HepG2 (cell line): ENCODE results near the gene TGM1. TPM values are rescaled to one million over a fixed set of nuclear protein-coding genes. Genes with fewer than 3 reads are reported as not detected.

Experiments
- CREB1 ChIP-seq, 2 experiments: fragments of 450-650 bp in 1 of 2; IDR thresholded peaks; 2 replicates each; pipeline ENCODE4 v1.6.1; 2016 to 2017; ENCODE audit warnings: control low read depth in 1 of 2, mild to moderate bottlenecking in 1 of 2, missing compliant biosample characterization in 1 of 2, missing genetic modification characterization in 1 of 2
- HIVEP1 ChIP-seq: sonication (generic); formaldehyde crosslinking; IDR thresholded peaks from 2 replicates; pipeline ENCODE4 v1.4.0; 2020; ENCODE audit warnings: mild to moderate bottlenecking, missing genetic modification reagents
- NCOR1 ChIP-seq: fragments of 200-600 bp; sonication (generic); IDR thresholded peaks from 2 replicates; pipeline ENCODE4 v1.7.0; 2017; ENCODE audit warnings: antibody characterized with exemption, low read length, borderline replicate concordance
- NFATC3 ChIP-seq: sonication (generic); formaldehyde crosslinking; IDR thresholded peaks from 2 replicates; pipeline ENCODE4 v1.5.1; 2020; ENCODE audit warnings: mild to moderate bottlenecking, missing genetic modification reagents
- POGZ ChIP-seq: sonication (generic); formaldehyde crosslinking; IDR thresholded peaks from 2 replicates; pipeline ENCODE4 v1.4.0; 2020; ENCODE audit warnings: mild to moderate bottlenecking, missing genetic modification reagents
- RARG ChIP-seq: sonication (generic); formaldehyde crosslinking; IDR thresholded peaks from 2 replicates; pipeline ENCODE4 v1.4.0; 2020; ENCODE audit warnings: low read depth, mild to moderate bottlenecking, missing genetic modification reagents
- SAP130 ChIP-seq: IDR thresholded peaks from 2 replicates; pipeline ENCODE4 v1.6.1; 2016; ENCODE audit warnings: low read depth
- SNAI1 ChIP-seq: sonication (generic); formaldehyde crosslinking; IDR thresholded peaks from 2 replicates; pipeline ENCODE4 v1.5.0; 2020; ENCODE audit warnings: mild to moderate bottlenecking, missing genetic modification reagents, borderline replicate concordance
- SSRP1 ChIP-seq: IDR thresholded peaks from 2 replicates; pipeline ENCODE4 v1.6.1; 2016; ENCODE audit warnings: control low read depth
- ZBTB8A ChIP-seq: sonication (generic); formaldehyde crosslinking; IDR thresholded peaks from 2 replicates; pipeline ENCODE4 v1.4.0; 2020; ENCODE audit warnings: mild to moderate bottlenecking, low read depth, missing genetic modification reagents, borderline replicate concordance
- ZNF292 ChIP-seq: sonication (generic); formaldehyde crosslinking; IDR thresholded peaks from 2 replicates; pipeline ENCODE4 v1.8.1; 2022; ENCODE audit warnings: mild to moderate bottlenecking, low read depth, missing genetic modification reagents, borderline replicate concordance
- ZNF619 ChIP-seq: sonication (generic); formaldehyde crosslinking; IDR thresholded peaks from 2 replicates; pipeline ENCODE4 v1.4.0; 2020; ENCODE audit warnings: mild to moderate bottlenecking, missing genetic modification reagents
- ZNF678 ChIP-seq: sonication (generic); formaldehyde crosslinking; IDR thresholded peaks from 2 replicates; pipeline ENCODE4 v1.4.0; 2020; ENCODE audit warnings: mild to moderate bottlenecking, missing genetic modification reagents
- ZSCAN12 ChIP-seq: sonication (generic); formaldehyde crosslinking; IDR thresholded peaks from 2 replicates; pipeline ENCODE4 v1.9.0; 2021; ENCODE audit warnings: mild to moderate bottlenecking, missing genetic modification reagents
- polyA plus RNA-seq, 8 experiments: library from polyadenylated mRNA; depleted of rRNA in 3 of 8; stranded (reverse) in 7 of 8; unstranded in 1 of 8; fragments of >200 nt; fragmentation: Illumina TruSeq in 4 of 8; extraction: Trizol in 4 of 8; gene quantifications; 2 replicates each; pipeline versions ENCODE4 v1.2.1 to v1.2.3, GENCODE V29; 2011 to 2016; ENCODE audit warnings: low read depth in 4 of 8, missing spikeins in 1 of 8, mixed read lengths in 1 of 8; ENCODE audit not compliant: insufficient read depth in 1 of 8
- total RNA-seq, 5 experiments: library from RNA; depleted of rRNA; stranded (reverse); fragments of >200 nt; fragmentation: Illumina TruSeq; extraction: Trizol; gene quantifications; 2 replicates each; pipeline ENCODE4 v1.2.3, GENCODE V29; 2016; ENCODE audit warnings: low read depth in 1 of 5
- TF ChIP-seq, protein P1 (sequence below): sonication (generic); formaldehyde crosslinking; IDR thresholded peaks from 2 replicates; pipeline ENCODE4 v1.4.0; 2020; ENCODE audit warnings: mild to moderate bottlenecking, missing genetic modification reagents
- TF ChIP-seq, protein P2 (sequence below): sonication (generic); formaldehyde crosslinking; IDR thresholded peaks from 2 replicates; pipeline ENCODE4 v1.8.0; 2022; ENCODE audit warnings: missing genetic modification reagents, mild to moderate bottlenecking, inconsistent platforms, borderline replicate concordance
- TF ChIP-seq, protein P3 (sequence below), 2 experiments: IDR thresholded peaks; 2 replicates each; pipeline ENCODE4 v1.6.1; 2011 to 2012; ENCODE audit warnings: low read length in 2 of 2, borderline replicate concordance in 1 of 2, low read depth in 1 of 2, mild to moderate bottlenecking in 1 of 2, moderate library complexity in 1 of 2
- TF ChIP-seq, protein P4 (sequence below): sonication (generic); formaldehyde crosslinking; IDR thresholded peaks from 2 replicates; pipeline ENCODE4 v1.9.0; 2022; ENCODE audit warnings: low read depth, missing genetic modification reagents
- TF ChIP-seq, protein P5 (sequence below): sonication (generic); formaldehyde crosslinking; IDR thresholded peaks from 2 replicates; pipeline ENCODE4 v1.4.0; 2020; ENCODE audit warnings: missing genetic modification reagents; ENCODE audit errors: not compliant biosample characterization
- TF ChIP-seq, protein P6 (sequence below): sonication (generic); formaldehyde crosslinking; IDR thresholded peaks from 2 replicates; pipeline ENCODE4 v1.4.0; 2020; ENCODE audit warnings: mild to moderate bottlenecking, missing genetic modification reagents, borderline replicate concordance

TGM1 gene
- total and polyA plus RNA-seq, 2 of the 13 experiments (the other 11 are each of a cell fraction or from before 2014, with no cell fraction given), result 3.2 to 10.6 TPM

DNA sequence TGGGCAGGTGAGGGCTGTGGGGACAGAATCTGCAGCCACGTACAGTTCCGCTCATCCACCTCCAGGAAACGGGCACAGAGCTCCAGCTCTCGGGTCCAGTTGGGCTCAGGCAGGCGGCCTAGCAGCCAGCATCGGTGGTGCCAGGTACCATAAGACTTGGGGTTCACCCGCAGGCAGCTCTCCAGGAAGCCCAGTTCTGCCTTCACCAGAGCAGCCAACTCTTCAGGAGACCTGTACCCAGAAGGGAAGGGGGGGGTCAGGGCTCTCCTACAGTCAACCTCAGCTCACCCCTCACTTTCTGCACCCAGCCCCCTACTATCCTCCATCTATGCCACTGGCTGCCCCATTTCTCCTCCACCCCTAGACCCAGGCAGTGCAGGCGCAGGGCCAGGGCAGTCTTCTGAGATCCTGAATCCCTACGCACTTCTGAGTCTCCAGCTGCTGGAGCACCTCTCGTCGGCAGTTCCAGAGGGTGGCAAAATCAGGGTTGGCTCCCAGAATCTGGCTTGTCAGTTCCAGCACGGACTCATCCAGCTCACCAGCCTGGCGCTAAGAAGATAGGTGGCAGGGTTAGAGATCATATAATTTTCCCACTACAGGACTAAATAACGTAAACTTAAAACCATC lies 7.0 kb upstream of the TGM1 start (continued):
- TF ChIP-seq ZNF292 (CRISPR knock-in tag), result no peak
- TF ChIP-seq, protein P1, sequence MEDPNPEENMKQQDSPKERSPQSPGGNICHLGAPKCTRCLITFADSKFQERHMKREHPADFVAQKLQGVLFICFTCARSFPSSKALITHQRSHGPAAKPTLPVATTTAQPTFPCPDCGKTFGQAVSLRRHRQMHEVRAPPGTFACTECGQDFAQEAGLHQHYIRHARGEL (CRISPR knock-in tag), result no peak
- no peak for TF ChIP-seq NFATC3 (CRISPR knock-in tag)
- no peak for TF ChIP-seq SSRP1 (CRISPR knock-in tag)
- TF ChIP-seq, protein P2, sequence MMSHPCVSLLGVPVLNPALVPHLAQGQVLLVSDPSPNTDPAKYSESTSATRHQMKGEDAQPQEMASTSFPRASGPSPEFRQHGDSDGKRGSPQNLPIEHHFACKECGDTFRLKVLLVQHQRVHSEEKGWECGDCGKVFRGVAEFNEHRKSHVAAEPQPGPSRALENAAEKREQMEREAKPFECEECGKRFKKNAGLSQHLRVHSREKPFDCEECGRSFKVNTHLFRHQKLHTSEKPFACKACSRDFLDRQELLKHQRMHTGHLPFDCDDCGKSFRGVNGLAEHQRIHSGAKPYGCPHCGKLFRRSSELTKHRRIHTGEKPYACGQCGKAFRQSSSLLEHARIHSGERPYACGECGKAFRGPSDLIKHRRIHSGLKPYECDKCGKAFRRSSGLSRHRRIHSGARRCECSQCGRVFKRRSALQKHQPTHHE (CRISPR knock-in tag), result no peak
- 0 out of 2 replicates have a peak, but pooled peaks have one; percentile 5 for TF ChIP-seq RARG
- TF ChIP-seq ZNF619 (CRISPR knock-in tag), result no peak
- TF ChIP-seq, protein P3, sequence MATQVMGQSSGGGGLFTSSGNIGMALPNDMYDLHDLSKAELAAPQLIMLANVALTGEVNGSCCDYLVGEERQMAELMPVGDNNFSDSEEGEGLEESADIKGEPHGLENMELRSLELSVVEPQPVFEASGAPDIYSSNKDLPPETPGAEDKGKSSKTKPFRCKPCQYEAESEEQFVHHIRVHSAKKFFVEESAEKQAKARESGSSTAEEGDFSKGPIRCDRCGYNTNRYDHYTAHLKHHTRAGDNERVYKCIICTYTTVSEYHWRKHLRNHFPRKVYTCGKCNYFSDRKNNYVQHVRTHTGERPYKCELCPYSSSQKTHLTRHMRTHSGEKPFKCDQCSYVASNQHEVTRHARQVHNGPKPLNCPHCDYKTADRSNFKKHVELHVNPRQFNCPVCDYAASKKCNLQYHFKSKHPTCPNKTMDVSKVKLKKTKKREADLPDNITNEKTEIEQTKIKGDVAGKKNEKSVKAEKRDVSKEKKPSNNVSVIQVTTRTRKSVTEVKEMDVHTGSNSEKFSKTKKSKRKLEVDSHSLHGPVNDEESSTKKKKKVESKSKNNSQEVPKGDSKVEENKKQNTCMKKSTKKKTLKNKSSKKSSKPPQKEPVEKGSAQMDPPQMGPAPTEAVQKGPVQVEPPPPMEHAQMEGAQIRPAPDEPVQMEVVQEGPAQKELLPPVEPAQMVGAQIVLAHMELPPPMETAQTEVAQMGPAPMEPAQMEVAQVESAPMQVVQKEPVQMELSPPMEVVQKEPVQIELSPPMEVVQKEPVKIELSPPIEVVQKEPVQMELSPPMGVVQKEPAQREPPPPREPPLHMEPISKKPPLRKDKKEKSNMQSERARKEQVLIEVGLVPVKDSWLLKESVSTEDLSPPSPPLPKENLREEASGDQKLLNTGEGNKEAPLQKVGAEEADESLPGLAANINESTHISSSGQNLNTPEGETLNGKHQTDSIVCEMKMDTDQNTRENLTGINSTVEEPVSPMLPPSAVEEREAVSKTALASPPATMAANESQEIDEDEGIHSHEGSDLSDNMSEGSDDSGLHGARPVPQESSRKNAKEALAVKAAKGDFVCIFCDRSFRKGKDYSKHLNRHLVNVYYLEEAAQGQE (IDR thresholded peaks at IDR 0.05; ENCODE audit: borderline replicate concordance in 1 of 2, low read depth in 1 of 2, low read length in 2 of 2), result no peak
- TF ChIP-seq, protein P4, sequence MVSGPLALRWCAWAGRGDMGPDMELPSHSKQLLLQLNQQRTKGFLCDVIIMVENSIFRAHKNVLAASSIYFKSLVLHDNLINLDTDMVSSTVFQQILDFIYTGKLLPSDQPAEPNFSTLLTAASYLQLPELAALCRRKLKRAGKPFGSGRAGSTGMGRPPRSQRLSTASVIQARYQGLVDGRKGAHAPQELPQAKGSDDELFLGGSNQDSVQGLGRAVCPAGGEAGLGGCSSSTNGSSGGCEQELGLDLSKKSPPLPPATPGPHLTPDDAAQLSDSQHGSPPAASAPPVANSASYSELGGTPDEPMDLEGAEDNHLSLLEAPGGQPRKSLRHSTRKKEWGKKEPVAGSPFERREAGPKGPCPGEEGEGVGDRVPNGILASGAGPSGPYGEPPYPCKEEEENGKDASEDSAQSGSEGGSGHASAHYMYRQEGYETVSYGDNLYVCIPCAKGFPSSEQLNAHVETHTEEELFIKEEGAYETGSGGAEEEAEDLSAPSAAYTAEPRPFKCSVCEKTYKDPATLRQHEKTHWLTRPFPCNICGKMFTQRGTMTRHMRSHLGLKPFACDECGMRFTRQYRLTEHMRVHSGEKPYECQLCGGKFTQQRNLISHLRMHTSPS (CRISPR knock-in tag), result no peak
- no peak for TF ChIP-seq CREB1 (IDR thresholded peaks at IDR 0.05)
- TF ChIP-seq CREB1 (CRISPR knock-in tag; IDR thresholded peaks at IDR 0.05), result no peak
- TF ChIP-seq SAP130 (CRISPR knock-in tag), result no peak
- TF ChIP-seq NCOR1, result no peak
- TF ChIP-seq ZSCAN12 (CRISPR knock-in tag), result no peak
- TF ChIP-seq HIVEP1, result no peak
- TF ChIP-seq ZNF678 (CRISPR knock-in tag), result no peak
- TF ChIP-seq SNAI1 (CRISPR knock-in tag), result no peak
- TF ChIP-seq, protein P5, sequence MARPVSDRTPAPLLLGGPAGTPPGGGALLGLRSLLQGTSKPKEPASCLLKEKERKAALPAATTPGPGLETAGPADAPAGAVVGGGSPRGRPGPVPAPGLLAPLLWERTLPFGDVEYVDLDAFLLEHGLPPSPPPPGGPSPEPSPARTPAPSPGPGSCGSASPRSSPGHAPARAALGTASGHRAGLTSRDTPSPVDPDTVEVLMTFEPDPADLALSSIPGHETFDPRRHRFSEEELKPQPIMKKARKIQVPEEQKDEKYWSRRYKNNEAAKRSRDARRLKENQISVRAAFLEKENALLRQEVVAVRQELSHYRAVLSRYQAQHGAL (CRISPR knock-in tag), result no peak
- TF ChIP-seq POGZ, result no peak
- TF ChIP-seq, protein P6, sequence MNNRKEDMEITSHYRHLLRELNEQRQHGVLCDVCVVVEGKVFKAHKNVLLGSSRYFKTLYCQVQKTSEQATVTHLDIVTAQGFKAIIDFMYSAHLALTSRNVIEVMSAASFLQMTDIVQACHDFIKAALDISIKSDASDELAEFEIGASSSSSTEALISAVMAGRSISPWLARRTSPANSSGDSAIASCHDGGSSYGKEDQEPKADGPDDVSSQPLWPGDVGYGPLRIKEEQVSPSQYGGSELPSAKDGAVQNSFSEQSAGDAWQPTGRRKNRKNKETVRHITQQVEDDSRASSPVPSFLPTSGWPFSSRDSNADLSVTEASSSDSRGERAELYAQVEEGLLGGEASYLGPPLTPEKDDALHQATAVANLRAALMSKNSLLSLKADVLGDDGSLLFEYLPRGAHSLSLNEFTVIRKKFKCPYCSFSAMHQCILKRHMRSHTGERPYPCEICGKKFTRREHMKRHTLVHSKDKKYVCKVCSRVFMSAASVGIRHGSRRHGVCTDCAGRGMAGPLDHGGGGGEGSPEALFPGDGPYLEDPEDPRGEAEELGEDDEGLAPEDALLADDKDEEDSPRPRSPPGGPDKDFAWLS (CRISPR knock-in tag), result no peak
- TF ChIP-seq ZBTB8A, result no peak
